ENCODE measurements around the gene TBC1D8. TPM values are rescaled to one million over a fixed set of nuclear protein-coding genes. Genes with fewer than 3 reads are reported as not detected.

The TBC1D8 gene
- total RNA-seq, 4 donors from 2014 or later, result 77.6 to 511 (median 239) TPM

- Histone ChIP-seq H3K4me1 (no peaks in the 10 kb centered on the region), H3K27ac (no peak overlapping the region), H3K27me3 (no peaks in the 10 kb centered on the region), H3K9me3 (no peaks in the 10 kb centered on the region), H3K36me3 (no peaks in the 10 kb centered on the region), H3K4me3 (no peak overlapping the region)
- no peak for DNase-seq
- TF ChIP-seq, protein P1, sequence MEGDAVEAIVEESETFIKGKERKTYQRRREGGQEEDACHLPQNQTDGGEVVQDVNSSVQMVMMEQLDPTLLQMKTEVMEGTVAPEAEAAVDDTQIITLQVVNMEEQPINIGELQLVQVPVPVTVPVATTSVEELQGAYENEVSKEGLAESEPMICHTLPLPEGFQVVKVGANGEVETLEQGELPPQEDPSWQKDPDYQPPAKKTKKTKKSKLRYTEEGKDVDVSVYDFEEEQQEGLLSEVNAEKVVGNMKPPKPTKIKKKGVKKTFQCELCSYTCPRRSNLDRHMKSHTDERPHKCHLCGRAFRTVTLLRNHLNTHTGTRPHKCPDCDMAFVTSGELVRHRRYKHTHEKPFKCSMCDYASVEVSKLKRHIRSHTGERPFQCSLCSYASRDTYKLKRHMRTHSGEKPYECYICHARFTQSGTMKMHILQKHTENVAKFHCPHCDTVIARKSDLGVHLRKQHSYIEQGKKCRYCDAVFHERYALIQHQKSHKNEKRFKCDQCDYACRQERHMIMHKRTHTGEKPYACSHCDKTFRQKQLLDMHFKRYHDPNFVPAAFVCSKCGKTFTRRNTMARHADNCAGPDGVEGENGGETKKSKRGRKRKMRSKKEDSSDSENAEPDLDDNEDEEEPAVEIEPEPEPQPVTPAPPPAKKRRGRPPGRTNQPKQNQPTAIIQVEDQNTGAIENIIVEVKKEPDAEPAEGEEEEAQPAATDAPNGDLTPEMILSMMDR (IDR thresholded peaks at IDR 0.05), result no peak
- no peak for TF ChIP-seq POLR2A (IDR thresholded peaks at IDR 0.05)
Measured at GRCh38 chr2:101195871-101196661, 44.9 kb upstream of the TBC1D8 start.

DNA sequence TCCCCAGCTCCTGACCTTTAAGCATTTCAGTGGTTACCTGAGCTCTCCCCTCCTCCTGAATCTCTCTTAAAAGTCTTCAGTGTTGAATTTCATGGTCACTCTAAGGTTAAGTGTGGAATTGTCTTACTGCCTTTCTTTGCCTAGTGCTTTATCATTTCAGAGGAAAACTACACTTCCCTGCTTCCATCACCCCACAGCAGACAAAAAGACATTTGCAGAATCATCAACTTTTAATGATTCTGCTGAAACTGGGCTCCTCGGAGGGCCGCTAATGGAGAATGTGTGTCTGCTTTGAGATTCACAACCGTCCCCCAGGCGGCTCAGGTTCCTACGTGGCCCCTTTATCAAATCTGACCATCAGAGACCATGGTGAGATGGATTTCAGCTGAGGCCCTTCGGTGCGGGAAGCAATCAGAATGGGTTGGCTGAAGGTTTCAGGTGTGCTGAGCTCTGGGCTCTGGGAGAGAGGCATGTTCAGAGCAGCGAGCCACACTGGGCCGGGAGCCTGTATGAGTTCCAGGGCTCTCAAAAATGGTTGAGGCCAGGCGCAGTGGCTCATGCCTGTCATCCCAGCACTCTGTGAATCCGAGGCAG, 41.9 kb upstream of the TBC1D8 start:
- TF ChIP-seq, protein P1 (IDR thresholded peaks at IDR 0.05), result no peak
- TF ChIP-seq POLR2A (IDR thresholded peaks at IDR 0.05), result no peak
- H3K4me3 ChIP-seq, result no peak overlapping the region
- no peaks in the 10 kb centered on the region for H3K4me1 ChIP-seq
- no peaks in the 10 kb centered on the region for H3K9me3 ChIP-seq
- no peak overlapping the region for H3K27ac ChIP-seq
- no peaks in the 10 kb centered on the region for H3K27me3 ChIP-seq
- no peak for DNase-seq
- no peaks in the 10 kb centered on the region for H3K36me3 ChIP-seq

DNA sequence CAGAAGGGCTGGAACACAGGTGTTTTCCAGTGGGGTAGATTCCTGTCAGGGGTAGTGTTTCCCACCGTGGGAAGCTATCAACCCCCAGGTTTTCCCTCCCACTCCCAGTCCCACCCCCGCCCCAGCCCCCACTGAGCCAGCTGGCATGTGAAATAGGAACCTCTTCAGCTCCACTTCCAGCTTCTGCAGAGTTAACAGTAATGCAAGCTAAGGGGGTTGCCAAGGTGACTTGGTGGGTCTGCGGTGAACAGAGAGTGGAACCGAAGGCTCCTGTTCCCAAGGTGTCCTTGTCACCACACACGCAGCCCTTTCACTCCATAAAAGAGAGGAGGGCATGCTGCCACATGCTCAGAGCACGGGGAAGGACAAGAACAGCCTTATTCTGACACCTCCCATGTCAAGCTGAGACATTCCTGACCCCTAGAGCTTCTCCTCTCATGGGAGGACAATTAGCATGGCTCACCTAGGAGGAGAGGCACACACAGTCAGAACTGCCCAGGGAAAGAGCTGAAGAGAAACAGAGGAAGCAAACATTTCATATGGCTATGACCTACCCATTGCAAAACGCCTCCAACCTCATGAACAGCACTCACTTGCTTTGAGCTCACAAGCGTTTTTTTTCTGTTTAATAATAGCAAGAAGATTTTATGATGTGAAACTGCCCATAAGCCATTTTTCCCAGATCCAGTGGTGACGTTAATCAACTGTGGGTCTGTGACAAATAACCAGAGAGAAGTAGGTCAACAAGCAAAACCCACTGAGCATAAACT, 39.8 kb upstream of the TBC1D8 start:
- Histone ChIP-seq H3K9me3 (no peaks in the 10 kb centered on the region), H3K27ac (peak overlapping the region in 1 of 4 donors; percentile 7), H3K4me3 (no peak overlapping the region), H3K27me3 (no peaks in the 10 kb centered on the region), H3K4me1 (no peaks in the 10 kb centered on the region), H3K36me3 (no peaks in the 10 kb centered on the region)
- no peak for TF ChIP-seq POLR2A (IDR thresholded peaks at IDR 0.05)
- TF ChIP-seq, protein P1 (IDR thresholded peaks at IDR 0.05), result no peak
- no peak for DNase-seq

DNA sequence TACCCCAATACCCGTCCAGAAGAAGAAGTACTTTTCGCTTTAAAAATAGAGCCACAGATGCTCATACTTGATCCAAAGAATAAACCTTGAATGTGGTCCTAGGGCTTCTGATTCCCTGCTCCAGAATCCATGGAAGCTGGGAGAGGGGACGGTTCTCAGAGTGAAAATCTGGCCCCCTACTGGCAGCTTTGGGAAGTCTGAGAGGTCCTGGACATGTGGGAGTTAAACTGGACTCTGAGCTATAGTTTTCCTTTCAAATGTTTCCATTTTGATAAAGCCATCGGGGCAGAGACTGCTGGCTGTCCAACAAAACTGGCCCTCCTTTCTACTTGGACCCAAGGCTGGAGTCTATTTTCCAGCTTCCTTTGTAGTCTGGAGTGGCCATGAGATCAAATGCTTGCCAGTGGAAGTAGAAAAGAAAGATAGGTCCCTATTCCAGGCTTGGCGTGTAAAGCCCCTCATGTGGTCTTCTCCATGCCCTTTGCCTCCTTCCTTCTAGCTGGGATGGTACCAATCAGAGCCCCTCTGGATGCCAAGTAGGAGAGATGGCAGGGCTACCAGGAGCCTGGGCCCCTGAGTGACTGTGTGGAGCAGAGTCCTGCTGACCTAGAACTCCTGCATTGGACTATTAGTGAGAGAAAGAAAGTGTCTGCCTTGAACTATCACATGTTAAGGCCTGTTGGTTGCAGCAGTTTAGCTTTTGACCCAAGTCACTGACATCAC, 37.7 kb upstream of the TBC1D8 start:
- Histone ChIP-seq H3K27me3 (no peaks in the 10 kb centered on the region), H3K36me3 (no peaks in the 10 kb centered on the region), H3K4me1 (no peaks in the 10 kb centered on the region), H3K9me3 (no peaks in the 10 kb centered on the region), H3K4me3 (no peak overlapping the region), H3K27ac (no peak overlapping the region)
- TF ChIP-seq, protein P1 (IDR thresholded peaks at IDR 0.05), result peak in 4 of 6 experiments; percentile 21 to 47 (median 30)
- TF ChIP-seq POLR2A (IDR thresholded peaks at IDR 0.05), result no peak
- DNase-seq, result peak in 1 of 3 donors; percentile 50

DNA sequence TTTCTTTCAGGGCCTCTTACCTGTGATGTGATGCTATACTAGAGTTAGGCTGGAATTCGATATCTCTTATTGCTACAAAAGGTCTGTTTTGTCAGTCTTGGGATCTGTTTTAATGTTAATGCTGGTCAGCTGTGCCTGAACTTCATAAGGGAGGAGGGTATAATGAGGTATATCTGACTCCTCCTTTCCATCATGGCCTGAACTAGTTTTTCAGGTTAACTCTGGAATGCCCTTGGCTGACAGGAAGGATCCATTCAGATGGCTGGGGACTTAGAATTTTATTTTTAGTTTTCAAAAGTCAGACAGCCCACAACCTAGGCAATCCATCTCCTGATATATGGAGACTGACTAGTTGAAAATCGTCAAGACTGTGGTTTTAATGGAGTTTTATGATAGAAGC, 35.9 kb upstream of the TBC1D8 start:
- no peaks in the 10 kb centered on the region for H3K4me1 ChIP-seq
- H3K27me3 ChIP-seq, result no peaks in the 10 kb centered on the region
- no peak overlapping the region for H3K27ac ChIP-seq
- no peaks in the 10 kb centered on the region for H3K9me3 ChIP-seq
- no peaks in the 10 kb centered on the region for H3K36me3 ChIP-seq
- H3K4me3 ChIP-seq, result no peak overlapping the region
- no peak for DNase-seq
- TF ChIP-seq, protein P1 (IDR thresholded peaks at IDR 0.05), result no peak
- no peak for TF ChIP-seq POLR2A (IDR thresholded peaks at IDR 0.05)
